ENCODE results near the gene AADAT.

- TF ChIP-seq CTCF (IDR thresholded peaks at IDR 0.05) = no peak
- TF ChIP-seq POLR2AphosphoS5 (IDR thresholded peaks at IDR 0.05) = no peak
- TF ChIP-seq POLR2A (IDR thresholded peaks at IDR 0.05) = no peak
These were observed 38.0 kb upstream of the AADAT start for GRCh38 chr4:170127758-170128157.
